ENCODE data around the gene PFKFB4.

PFKFB4 gene

GRCh38 chr3:48596676-48597407, 40.2 kb upstream of the PFKFB4 start:
- peaks cover 4% of the 10 kb centered on the region; the same call in 1 of the 2 replicates for H3K36me3 ChIP-seq (ENCODE audit: insufficient read depth, low read length)
- no peaks in the 10 kb centered on the region for H3K9me3 ChIP-seq (ENCODE audit: low read depth, low read length)
- no peak overlapping the region for H3K4me3 ChIP-seq
- no peak for TF ChIP-seq POLR2AphosphoS5 (IDR thresholded peaks at IDR 0.05; ENCODE audit: borderline replicate concordance, low read depth, low read length)
- no peak overlapping the region for H3K9ac ChIP-seq (ENCODE audit: insufficient read length)
- DNase-seq (ENCODE audit: low read depth, low spot score), result no peak
- no peak overlapping the region; the same call in 1 of the 2 replicates for H3K27ac ChIP-seq

DNA sequence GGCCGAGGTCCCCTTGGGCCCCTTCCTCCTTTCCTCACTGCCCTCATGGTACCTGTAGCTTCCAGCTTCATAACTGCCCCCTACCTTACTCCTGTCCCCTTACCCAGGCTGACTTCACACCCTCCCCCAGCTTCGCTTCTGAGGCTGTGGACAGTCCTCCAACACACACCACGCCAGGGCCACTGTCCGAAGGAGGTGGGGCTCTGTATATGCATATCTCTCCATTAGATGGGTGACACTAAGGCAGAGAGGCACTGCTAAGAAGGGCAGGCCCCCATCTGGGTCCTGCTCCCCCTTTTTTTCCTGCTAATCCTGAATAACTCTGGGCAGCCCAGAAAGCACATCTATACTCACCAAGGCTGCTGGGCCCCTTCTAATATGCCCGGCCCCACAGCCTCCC, 39.6 kb upstream of the PFKFB4 start:
- H3K27ac ChIP-seq, result no peak overlapping the region
- no peak overlapping the region for H3K9ac ChIP-seq (ENCODE audit: insufficient read length)

DNA sequence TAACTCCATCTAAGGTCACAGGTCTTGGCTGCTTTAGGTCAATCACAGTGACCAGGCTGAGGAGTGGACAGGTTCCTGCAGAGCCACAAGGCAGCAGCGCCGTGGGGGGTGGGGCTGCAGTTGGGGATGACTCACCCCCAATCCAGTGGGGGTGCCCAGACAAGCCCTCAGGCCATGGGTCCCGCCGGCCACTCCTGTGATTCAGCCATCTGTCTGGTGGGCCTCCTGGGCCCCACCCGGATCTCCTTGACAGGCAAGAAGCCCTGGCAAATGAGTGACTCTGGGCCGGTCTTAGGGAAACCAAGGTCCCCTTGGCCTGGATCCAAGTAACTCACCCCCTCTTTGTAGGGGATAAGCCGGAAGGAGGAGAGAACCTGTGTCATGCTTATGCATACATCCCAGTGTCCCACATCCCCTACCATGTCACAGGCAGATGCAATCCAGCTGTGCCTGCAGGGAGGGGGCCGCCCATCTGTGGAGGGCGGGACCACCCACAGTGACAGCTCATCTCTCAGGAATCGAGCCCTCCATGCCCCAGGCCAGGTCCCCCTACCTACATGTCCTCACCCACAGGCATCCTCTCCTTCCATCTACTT, 39.0 kb upstream of the PFKFB4 start:
- no peak; the same call in 1 of the 2 replicates for TF ChIP-seq POLR2AphosphoS5 (IDR thresholded peaks at IDR 0.05; ENCODE audit: borderline replicate concordance, low read depth, low read length)
- no peak for TF ChIP-seq EZH2 (IDR thresholded peaks at IDR 0.05)
- no peak for TF ChIP-seq FOXP2 (optimal IDR thresholded peaks at IDR 0.05; ENCODE audit: control extremely low read depth, extremely low read length, insufficient read depth)
- Histone ChIP-seq H3K9ac (ENCODE audit: insufficient read length) (no peak overlapping the region), H3K9me3 (ENCODE audit: low read depth, low read length) (no peaks in the 10 kb centered on the region), H3K36me3 (ENCODE audit: insufficient read depth, low read length) (no peaks in the 10 kb centered on the region; the same call in 1 of the 2 replicates), H3K27ac (no peak overlapping the region), H3K4me3 (no peak overlapping the region)
- DNase-seq (ENCODE audit: low read depth, low spot score), result no peak

More for the DNA sequence above, 39.6 kb upstream of the PFKFB4 start:
- no peak for DNase-seq (ENCODE audit: low read depth, low spot score)
- no peak overlapping the region for H3K4me3 ChIP-seq
- peaks cover 2% of the 10 kb centered on the region; the same call in 1 of the 2 replicates for H3K36me3 ChIP-seq (ENCODE audit: insufficient read depth, low read length)
- TF ChIP-seq FOXP2 (optimal IDR thresholded peaks at IDR 0.05; ENCODE audit: control extremely low read depth, extremely low read length, insufficient read depth) (no peak), POLR2AphosphoS5 (IDR thresholded peaks at IDR 0.05; ENCODE audit: borderline replicate concordance, low read depth, low read length) (no peak), EZH2 (IDR thresholded peaks at IDR 0.05) (no peak)
- H3K9me3 ChIP-seq (ENCODE audit: low read depth, low read length), result no peaks in the 10 kb centered on the region

GRCh38 chr3:48595075-48595525, 38.5 kb upstream of the PFKFB4 start, which contains the start of gene COL7A1:
COL7A1 (minus strand) TSS chr3:48595329; CDS start chr3:48595159, 170 bp downstream.
- Histone ChIP-seq H3K36me3 (ENCODE audit: insufficient read depth, low read length) (no peaks in the 10 kb centered on the region; the same call in 1 of the 2 replicates), H3K27ac (no peak within 1 kb of the TSS), H3K4me3 (peak within 1 kb of the TSS; percentile 49), H3K9me3 (ENCODE audit: low read depth, low read length) (no peaks in the 10 kb centered on the region), H3K9ac (ENCODE audit: insufficient read length) (no peak within 1 kb of the TSS)
- TF ChIP-seq POLR2AphosphoS5 (IDR thresholded peaks at IDR 0.05; ENCODE audit: borderline replicate concordance, low read depth, low read length), result no peak
- TF ChIP-seq EZH2 (IDR thresholded peaks at IDR 0.05), result no peak
- TF ChIP-seq FOXP2 (optimal IDR thresholded peaks at IDR 0.05; ENCODE audit: control extremely low read depth, extremely low read length, insufficient read depth), result no peak
- DNase-seq (ENCODE audit: low read depth, low spot score), result no peak

GRCh38 chr3:48594417-48595049, 37.9 kb upstream of the PFKFB4 start:
- peak overlapping the region; percentile 49 for H3K4me3 ChIP-seq
- no peak overlapping the region for H3K27ac ChIP-seq
- no peak overlapping the region for H3K9ac ChIP-seq (ENCODE audit: insufficient read length)
- no peak for TF ChIP-seq POLR2AphosphoS5 (IDR thresholded peaks at IDR 0.05; ENCODE audit: borderline replicate concordance, low read depth, low read length)
- no peak for TF ChIP-seq FOXP2 (optimal IDR thresholded peaks at IDR 0.05; ENCODE audit: control extremely low read depth, extremely low read length, insufficient read depth)
- TF ChIP-seq EZH2 (IDR thresholded peaks at IDR 0.05), result no peak
- no peaks in the 10 kb centered on the region for H3K9me3 ChIP-seq (ENCODE audit: low read depth, low read length)
- H3K36me3 ChIP-seq (ENCODE audit: insufficient read depth, low read length), result no peaks in the 10 kb centered on the region
- no peak for DNase-seq (ENCODE audit: low read depth, low spot score)

- H3K27ac ChIP-seq, result no peak overlapping the region
- no peaks in the 10 kb centered on the region for H3K36me3 ChIP-seq (ENCODE audit: insufficient read depth, low read length)
- no peak overlapping the region for H3K9ac ChIP-seq (ENCODE audit: insufficient read length)
- no peak for DNase-seq (ENCODE audit: low read depth, low spot score)
- TF ChIP-seq FOXP2 (optimal IDR thresholded peaks at IDR 0.05; ENCODE audit: control extremely low read depth, extremely low read length, insufficient read depth), result no peak
- no peak overlapping the region for H3K4me3 ChIP-seq
- H3K9me3 ChIP-seq (ENCODE audit: low read depth, low read length), result no peaks in the 10 kb centered on the region
Measured at GRCh38 chr3:48593337-48593736, 36.7 kb upstream of the PFKFB4 start.

- Histone ChIP-seq H3K36me3 (ENCODE audit: insufficient read depth, low read length) (no peaks in the 10 kb centered on the region), H3K9ac (ENCODE audit: insufficient read length) (no peak overlapping the region), H3K4me3 (no peak overlapping the region), H3K9me3 (ENCODE audit: low read depth, low read length) (no peaks in the 10 kb centered on the region), H3K27ac (no peak overlapping the region)
- no peak for TF ChIP-seq POLR2AphosphoS5 (IDR thresholded peaks at IDR 0.05; ENCODE audit: borderline replicate concordance, low read depth, low read length)
- no peak for TF ChIP-seq FOXP2 (optimal IDR thresholded peaks at IDR 0.05; ENCODE audit: control extremely low read depth, extremely low read length, insufficient read depth)
- TF ChIP-seq EZH2 (IDR thresholded peaks at IDR 0.05), result no peak
- DNase-seq (ENCODE audit: low read depth, low spot score), result no peak
Measured at GRCh38 chr3:48592519-48593087, 36.0 kb upstream of the PFKFB4 start.

DNA sequence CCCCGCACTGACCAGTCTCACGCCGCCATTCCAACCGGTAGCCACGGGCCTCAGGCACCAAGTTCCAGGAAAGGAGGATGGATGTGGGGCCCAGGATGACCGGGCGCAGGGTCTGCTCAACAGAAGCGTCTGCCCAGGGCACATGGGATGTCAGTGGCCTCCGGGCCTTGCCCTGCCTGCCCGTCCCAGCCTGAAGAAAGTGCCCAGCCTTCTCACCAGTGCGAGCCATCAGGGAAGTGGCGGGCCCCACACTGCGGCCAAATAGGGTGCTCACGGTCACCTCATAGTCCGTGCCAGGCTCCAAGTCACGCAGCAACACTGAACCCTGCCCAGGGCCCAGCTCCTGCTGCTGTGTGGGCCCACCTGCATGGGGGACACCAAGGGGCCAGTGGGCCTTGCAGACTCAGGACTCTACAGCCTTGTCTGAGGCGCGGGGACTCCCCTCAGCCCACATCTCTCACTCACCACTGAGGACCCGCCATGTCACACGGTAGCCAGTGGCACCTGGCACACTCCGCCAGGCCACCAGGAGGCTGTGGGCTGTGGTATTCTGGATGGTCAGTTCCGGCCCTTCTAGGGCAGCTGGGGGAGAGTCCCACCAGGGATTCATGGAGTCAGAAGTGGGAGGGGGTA, 35.4 kb upstream of the PFKFB4 start:
- Histone ChIP-seq H3K4me3 (no peak overlapping the region), H3K9ac (ENCODE audit: insufficient read length) (no peak overlapping the region), H3K9me3 (ENCODE audit: low read depth, low read length) (no peaks in the 10 kb centered on the region), H3K36me3 (ENCODE audit: insufficient read depth, low read length) (no peaks in the 10 kb centered on the region), H3K27ac (no peak overlapping the region)
- TF ChIP-seq EZH2 (IDR thresholded peaks at IDR 0.05) (no peak), POLR2AphosphoS5 (IDR thresholded peaks at IDR 0.05; ENCODE audit: borderline replicate concordance, low read depth, low read length) (no peak), FOXP2 (optimal IDR thresholded peaks at IDR 0.05; ENCODE audit: control extremely low read depth, extremely low read length, insufficient read depth) (no peak)
- no peak for DNase-seq (ENCODE audit: low read depth, low spot score)

Data from SK-N-MC (cell line).